Stomach (tissue), 4 donors: ENCODE results near the gene DOK3.

ENCODE experiments used
- CTCF ChIP-seq, 7 experiments: fragments of 450-650 bp in 4 of 7; fragments of 200-600 bp in 3 of 7; sonication (generic) in 3 of 7; IDR thresholded peaks; one replicate each; pipeline ENCODE4 v1.5.1; 2016 to 2019; ENCODE audit warnings: antibody characterized with exemption in 7 of 7, control low read depth in 2 of 7, mild to moderate bottlenecking in 1 of 7
- EP300 ChIP-seq: sonication (generic); formaldehyde crosslinking; IDR thresholded peaks from one replicate; pipeline ENCODE4 v1.6.1; 2017; ENCODE audit warnings: antibody characterized with exemption
- POLR2A ChIP-seq, 4 donors: fragments of 450-650 bp; IDR thresholded peaks; one replicate each; pipeline ENCODE4 v1.6.1; 2016; ENCODE audit warnings: antibody characterized with exemption in 4 of 4, control low read depth in 2 of 4, mild to moderate bottlenecking in 1 of 4, moderate library complexity in 1 of 4
- POLR2AphosphoS5 ChIP-seq, 3 donors: sonication (generic); formaldehyde crosslinking; IDR thresholded peaks; one replicate each; pipeline ENCODE4 v1.6.1; 2016; ENCODE audit warnings: antibody characterized with exemption in 3 of 3

GRCh38 chr5:177539411-177539810 lies 29.8 kb upstream of the DOK3 start:
- TF ChIP-seq POLR2A (IDR thresholded peaks at IDR 0.05) (no peak), CTCF (IDR thresholded peaks at IDR 0.05) (no peak), POLR2AphosphoS5 (IDR thresholded peaks at IDR 0.05) (no peak), EP300 (no peak)
